Caco-2 (cell line): ENCODE measurements around the gene TALDO1. TPM values are rescaled to one million over a fixed set of nuclear protein-coding genes. Genes with fewer than 3 reads are reported as not detected.
"Not testable (repeated sequence)": the region's sequence is repeated elsewhere in the genome, so short reads cannot be mapped to it uniquely, and the experiment has no call there.

Source experiments
- BruUV-seq: library from RNA; stranded (reverse); fragments of 400-500 nt; replicated peaks from 2 replicates; lab custom pipeline; 2021; lab: Mats Ljungman, UMichigan
- CTCF ChIA-PET: fragments of 300-600 bp; sonication (Branson Sonifier 250); formaldehyde crosslinking; loops from one replicate; lab custom pipeline; 2022; ENCODE audit warnings: antibody characterized with exemption; lab: Charles Lee
- POLR2A ChIA-PET: fragments of 300-600 bp; sonication (Branson Sonifier 250); formaldehyde crosslinking; loops from one replicate; lab custom pipeline; 2022; ENCODE audit warnings: antibody characterized with exemption; lab: Charles Lee
- DNase-seq, 2 experiments: peaks; one replicate each; pipeline versions ENCODE4 v3.0.0 to v3.0.0-alpha.2; 2020 to 2022
- H3K27me3 ChIP-seq: replicated peaks from 2 replicates; pipeline ENCODE4 v1.6.0; 2011; ENCODE audit warnings: low read length; ENCODE audit not compliant: control insufficient read depth, insufficient read depth
- H3K36me3 ChIP-seq: 2 replicates; pipeline ENCODE4 v1.5.1; 2011; ENCODE audit warnings: low read length; ENCODE audit not compliant: control insufficient read depth, insufficient read depth
- H3K4me1 ChIP-seq: fragments of 250-450 bp; sonication (Bioruptor Pico); 2 replicates; pipeline ENCODE4 v1.5.1; 2020; ENCODE audit warnings: mild to moderate bottlenecking
- H3K4me3 ChIP-seq: 2 replicates; pipeline ENCODE4 v1.5.1; 2011; ENCODE audit warnings: low read depth, mild to moderate bottlenecking, control low read depth, low read length
- H3K9me3 ChIP-seq: fragments of 250-450 bp; sonication (Bioruptor Pico); 2 replicates; pipeline ENCODE4 v1.5.1; 2020; ENCODE audit warnings: mild to moderate bottlenecking, moderate library complexity
- H3K27ac Mint-ChIP-seq: one replicate; pipeline ENCODE4 v1.8.0; 2022; ENCODE audit warnings: mixed read lengths; ENCODE audit not compliant: unreplicated experiment
- H3K27me3 Mint-ChIP-seq: one replicate; pipeline ENCODE4 v1.8.0; 2022; ENCODE audit warnings: mixed read lengths; ENCODE audit not compliant: insufficient read depth, unreplicated experiment
- H3K36me3 Mint-ChIP-seq: one replicate; pipeline ENCODE4 v1.8.0; 2022; ENCODE audit warnings: mild to moderate bottlenecking, mixed read lengths; ENCODE audit not compliant: insufficient read depth, unreplicated experiment
- H3K4me1 Mint-ChIP-seq: one replicate; pipeline ENCODE4 v1.8.0; 2022; ENCODE audit warnings: low read depth, mixed read lengths; ENCODE audit not compliant: unreplicated experiment
- H3K4me3 Mint-ChIP-seq: one replicate; pipeline ENCODE4 v1.8.0; 2022; ENCODE audit warnings: mild to moderate bottlenecking, moderate library complexity, mixed read lengths; ENCODE audit not compliant: unreplicated experiment
- H3K9me3 Mint-ChIP-seq: one replicate; pipeline ENCODE4 v1.8.0; 2022; ENCODE audit warnings: mixed read lengths; ENCODE audit not compliant: unreplicated experiment
- CTCF ChIP-seq, 2 experiments: fragments of 200-600 bp in 1 of 2; IDR thresholded peaks; 1 replicate in 1 of 2; 2 replicates in 1 of 2; pipeline versions ENCODE4 v1.5.1 to v1.8.0; 2011 to 2022; ENCODE audit warnings: antibody characterized with exemption in 1 of 2, control low read depth in 1 of 2, inconsistent platforms in 1 of 2, low read depth in 1 of 2, low read length in 1 of 2, mild to moderate bottlenecking in 1 of 2, moderate library complexity in 1 of 2; ENCODE audit not compliant: insufficient read depth in 1 of 2, severe bottlenecking in 1 of 2, unreplicated experiment in 1 of 2
- intact Hi-C: fragments of 100-400 bp; cut with micrococcal nuclease; formaldehyde crosslinking; loops from one replicate; pipeline ENCODE4 v1.10.0; 2022; ENCODE audit not compliant: unreplicated experiment
- total RNA-seq: library from RNA; stranded (reverse); gene quantifications from 2 replicates; pipeline ENCODE4 v1.2.3, GENCODE V29; 2022

Gene TALDO1
- total RNA-seq, 1 experiment from 2014 or later = 293 TPM

DNA sequence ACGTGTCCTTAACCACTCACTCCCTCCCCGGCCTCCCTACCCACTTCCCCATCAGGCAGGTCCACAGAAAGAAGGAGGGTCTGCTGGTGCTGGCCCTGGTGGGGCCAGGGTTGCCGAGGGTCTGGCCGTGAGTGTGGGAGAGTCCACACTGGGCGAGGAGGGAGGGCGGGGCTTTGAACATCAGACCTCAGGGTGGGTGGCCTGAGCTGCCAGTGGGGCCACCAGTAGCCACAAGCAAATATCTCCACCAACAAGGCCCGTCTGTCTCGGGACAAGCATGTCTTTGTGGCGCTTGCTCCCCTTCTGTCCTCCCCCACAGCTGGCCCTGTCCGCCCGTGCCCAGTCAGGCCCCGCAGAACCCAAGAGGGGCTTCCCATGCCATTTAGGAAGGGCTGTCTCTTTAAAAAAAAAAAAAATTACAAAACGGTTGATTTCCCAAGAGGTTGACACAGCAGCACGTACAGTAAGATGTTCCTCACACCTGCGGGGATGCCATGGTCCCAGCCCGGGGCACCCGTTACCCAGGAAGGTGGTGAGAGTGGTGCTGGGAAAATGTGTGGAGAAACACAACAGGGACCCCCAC, 17.7 kb upstream of the TALDO1 start:
- peak overlapping the region; percentile 83 for H3K27ac Mint-ChIP-seq
- H3K9me3 Mint-ChIP-seq = no peaks in the 10 kb centered on the region
- H3K4me3 Mint-ChIP-seq = no peak overlapping the region
- intact Hi-C loops = loop anchor here (10.0 kb wide), 1 partner anchor 175 kb away; no protein-coding TSS in a partner anchor
- BruUV-seq = no TSS peak
- ChIA-PET POLR2A (no interaction called here), CTCF (interaction anchor here (0.6 kb wide), 1 partner anchor 84 kb away, joined by 4 read pairs; no protein-coding TSS in a partner anchor)
- peaks cover 4% of the 10 kb centered on the region for H3K4me1 Mint-ChIP-seq
- no peaks in the 10 kb centered on the region; the same call in none of the 2 replicates for H3K36me3 ChIP-seq
- DNase-seq = no peak
- no peak overlapping the region for H3K4me3 ChIP-seq
- H3K4me1 ChIP-seq = peaks cover 15% of the 10 kb centered on the region
- no peaks in the 10 kb centered on the region for H3K27me3 ChIP-seq
- peaks cover 57% of the 10 kb centered on the region for H3K36me3 Mint-ChIP-seq
- H3K9me3 ChIP-seq = no peaks in the 10 kb centered on the region
- TF ChIP-seq CTCF (IDR thresholded peaks at IDR 0.05; ENCODE audit: insufficient read depth in 1 of 2, low read depth in 1 of 2, low read length in 1 of 2, severe bottlenecking in 1 of 2, unreplicated experiment in 1 of 2) = no peak
- H3K27me3 Mint-ChIP-seq = no peaks in the 10 kb centered on the region

GRCh38 chr11:733072-733471, 14.2 kb upstream of the TALDO1 start:
- Mint-ChIP-seq H3K36me3 (peaks cover 47% of the 10 kb centered on the region), H3K4me1 (peaks cover 12% of the 10 kb centered on the region), H3K4me3 (no peak overlapping the region), H3K27me3 (no peaks in the 10 kb centered on the region), H3K27ac (no peak overlapping the region), H3K9me3 (no peaks in the 10 kb centered on the region)
- peaks cover 26% of the 10 kb centered on the region for H3K4me1 ChIP-seq
- no peaks in the 10 kb centered on the region for H3K9me3 ChIP-seq
- POLR2A ChIA-PET = interaction anchor here (0.6 to 0.8 kb wide), 2 partner anchors 17 to 686 kb away, joined by 5 read pairs; no protein-coding TSS in a partner anchor
- H3K36me3 ChIP-seq = no peaks in the 10 kb centered on the region; the same call in 1 of the 2 replicates
- no peak for DNase-seq
- BruUV-seq = no TSS peak
- CTCF ChIA-PET = interaction anchor here (0.6 to 0.9 kb wide), 2 partner anchors 26 to 173 kb away, joined by 4 read pairs; no protein-coding TSS in a partner anchor
- H3K4me3 ChIP-seq = no peak overlapping the region
- TF ChIP-seq CTCF (IDR thresholded peaks at IDR 0.05; ENCODE audit: insufficient read depth in 1 of 2, low read depth in 1 of 2, low read length in 1 of 2, severe bottlenecking in 1 of 2, unreplicated experiment in 1 of 2) = no peak
- no peaks in the 10 kb centered on the region for H3K27me3 ChIP-seq
- intact Hi-C loops = no loop called here

DNA sequence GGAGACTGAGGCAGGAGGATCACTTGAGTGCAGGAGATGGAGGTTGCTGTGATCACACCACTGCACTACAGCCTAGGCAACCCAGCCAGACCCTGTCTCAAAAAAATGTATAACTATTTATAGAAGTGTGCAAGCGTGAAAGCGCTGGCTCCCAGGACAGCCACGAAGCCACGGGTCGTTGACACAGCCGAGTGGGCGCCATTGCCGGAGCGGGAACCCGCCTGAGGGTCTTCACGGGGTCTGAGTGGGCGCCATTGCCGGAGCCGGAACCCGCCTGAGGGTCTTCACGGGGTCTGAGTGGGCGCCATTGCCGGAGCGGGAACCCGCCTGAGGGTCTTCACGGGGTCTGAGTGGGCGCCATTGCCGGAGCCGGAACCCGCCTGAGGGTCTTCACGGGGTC, 12.7 kb upstream of the TALDO1 start:
- H3K27ac Mint-ChIP-seq = peak overlapping the region; percentile 19
- CTCF ChIA-PET = not testable (repeated sequence)

More for the DNA sequence above, 12.7 kb upstream of the TALDO1 start:
- intact Hi-C loops, BruUV-seq, H3K36me3 ChIP-seq, H3K27me3 ChIP-seq, H3K9me3 Mint-ChIP-seq, H3K4me3 ChIP-seq, H3K4me3 Mint-ChIP-seq, POLR2A ChIA-PET, H3K9me3 ChIP-seq, H3K27me3 Mint-ChIP-seq, DNase-seq: not testable (repeated sequence)
- H3K36me3 Mint-ChIP-seq = peaks cover 42% of the 10 kb centered on the region
- peaks cover 26% of the 10 kb centered on the region for H3K4me1 Mint-ChIP-seq
- peaks cover 30% of the 10 kb centered on the region for H3K4me1 ChIP-seq
